ENCODE measurements around the gene SV2C. TPM values are rescaled to one million over a fixed set of nuclear protein-coding genes. Genes with fewer than 3 reads are reported as not detected.

The SV2C gene
- total RNA-seq, 2 donors from 2014 or later = 0.14 TPM

DNA sequence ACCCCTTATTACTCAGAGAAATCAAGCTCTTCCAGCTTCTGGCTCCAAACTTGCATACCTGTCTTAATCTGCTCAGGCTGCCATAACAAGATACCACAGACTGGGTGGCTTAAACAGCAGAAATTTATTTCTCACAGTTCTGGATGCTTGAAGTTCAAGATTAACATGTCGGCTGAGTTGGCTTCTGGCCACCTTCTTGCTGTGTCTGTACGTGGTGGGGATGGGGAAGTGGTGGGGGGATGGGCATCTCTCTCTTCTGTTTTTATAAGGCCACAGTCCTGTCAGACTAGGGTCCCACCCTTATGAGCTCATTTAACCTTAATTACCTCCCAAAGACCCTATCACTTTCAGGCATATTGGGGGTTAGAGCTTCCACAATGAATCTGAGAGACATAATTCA, 140.5 kb downstream of the SV2C start:
- Histone ChIP-seq H3K36me3 (no peaks in the 10 kb centered on the region), H3K4me3 (no peak overlapping the region), H3K9me3 (no peaks in the 10 kb centered on the region), H3K27ac (no peak overlapping the region), H3K4me1 (ENCODE audit: control insufficient read depth in 1 of 2, low read depth in 2 of 2) (no peaks in the 10 kb centered on the region), H3K27me3 (replicated peaks; ENCODE audit: insufficient read depth) (no peaks in the 10 kb centered on the region)
- TF ChIP-seq, protein P1, sequence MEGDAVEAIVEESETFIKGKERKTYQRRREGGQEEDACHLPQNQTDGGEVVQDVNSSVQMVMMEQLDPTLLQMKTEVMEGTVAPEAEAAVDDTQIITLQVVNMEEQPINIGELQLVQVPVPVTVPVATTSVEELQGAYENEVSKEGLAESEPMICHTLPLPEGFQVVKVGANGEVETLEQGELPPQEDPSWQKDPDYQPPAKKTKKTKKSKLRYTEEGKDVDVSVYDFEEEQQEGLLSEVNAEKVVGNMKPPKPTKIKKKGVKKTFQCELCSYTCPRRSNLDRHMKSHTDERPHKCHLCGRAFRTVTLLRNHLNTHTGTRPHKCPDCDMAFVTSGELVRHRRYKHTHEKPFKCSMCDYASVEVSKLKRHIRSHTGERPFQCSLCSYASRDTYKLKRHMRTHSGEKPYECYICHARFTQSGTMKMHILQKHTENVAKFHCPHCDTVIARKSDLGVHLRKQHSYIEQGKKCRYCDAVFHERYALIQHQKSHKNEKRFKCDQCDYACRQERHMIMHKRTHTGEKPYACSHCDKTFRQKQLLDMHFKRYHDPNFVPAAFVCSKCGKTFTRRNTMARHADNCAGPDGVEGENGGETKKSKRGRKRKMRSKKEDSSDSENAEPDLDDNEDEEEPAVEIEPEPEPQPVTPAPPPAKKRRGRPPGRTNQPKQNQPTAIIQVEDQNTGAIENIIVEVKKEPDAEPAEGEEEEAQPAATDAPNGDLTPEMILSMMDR (IDR thresholded peaks at IDR 0.05) = no peak
- DNase-seq (ENCODE audit: low spot score) (no peak), ATAC-seq (ENCODE audit: insufficient number of reproducible peaks, low FRiP score, low read depth) (no peak)

DNA sequence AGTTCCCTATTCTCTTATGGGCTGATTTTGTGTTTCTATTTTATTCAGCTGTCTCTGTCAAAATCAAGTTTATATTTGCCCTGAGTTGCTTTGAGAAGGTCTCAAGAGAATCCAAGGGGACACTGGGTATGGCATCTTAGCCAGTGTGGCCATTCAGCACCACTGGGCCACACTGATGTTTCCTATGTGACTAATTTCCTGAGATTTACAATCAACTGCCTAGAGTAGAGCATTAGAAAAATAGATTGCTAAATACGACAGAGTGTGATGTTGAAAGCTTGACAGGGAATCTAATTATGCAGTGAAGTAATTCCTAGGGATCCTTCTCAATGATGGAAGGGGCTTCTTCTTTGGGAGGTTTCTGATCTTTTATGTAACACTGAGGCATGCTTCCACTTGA, 141.7 kb downstream of the SV2C start:
- no peak for DNase-seq (ENCODE audit: low spot score)
- no peak for ATAC-seq (ENCODE audit: insufficient number of reproducible peaks, low FRiP score, low read depth)
- H3K36me3 ChIP-seq = no peaks in the 10 kb centered on the region
- TF ChIP-seq, protein P1 (IDR thresholded peaks at IDR 0.05) = no peak
- H3K27me3 ChIP-seq (replicated peaks; ENCODE audit: insufficient read depth) = no peaks in the 10 kb centered on the region
- no peak overlapping the region for H3K4me3 ChIP-seq
- no peaks in the 10 kb centered on the region for H3K9me3 ChIP-seq
- H3K27ac ChIP-seq = no peak overlapping the region
- H3K4me1 ChIP-seq (ENCODE audit: control insufficient read depth in 1 of 2, low read depth in 2 of 2) = no peaks in the 10 kb centered on the region

DNA sequence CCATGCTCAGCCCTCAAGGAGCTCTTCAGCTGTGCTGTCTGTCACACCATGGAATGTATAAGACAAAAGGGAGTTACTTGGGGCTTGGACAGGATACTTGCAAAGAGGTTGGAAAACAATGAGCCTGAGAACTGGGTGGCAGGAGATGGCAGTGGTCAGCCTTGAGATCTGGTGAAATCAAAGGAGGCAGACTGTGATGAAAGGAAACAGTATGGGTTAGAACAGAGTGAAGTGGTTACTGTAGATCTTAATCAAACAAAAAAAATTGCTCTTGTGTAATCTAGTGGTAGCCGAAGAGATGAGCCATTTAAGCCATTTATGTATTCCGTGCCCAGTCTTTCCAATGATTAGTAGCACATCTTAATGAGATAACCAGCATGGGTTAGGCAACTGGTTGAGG, 142.2 kb downstream of the SV2C start:
- H3K36me3 ChIP-seq = no peaks in the 10 kb centered on the region
- no peaks in the 10 kb centered on the region for H3K4me1 ChIP-seq (ENCODE audit: control insufficient read depth in 1 of 2, low read depth in 2 of 2)
- H3K27me3 ChIP-seq (replicated peaks; ENCODE audit: insufficient read depth) = no peaks in the 10 kb centered on the region
- DNase-seq (ENCODE audit: low spot score) = no peak
- H3K9me3 ChIP-seq = no peaks in the 10 kb centered on the region
- ATAC-seq (ENCODE audit: insufficient number of reproducible peaks, low FRiP score, low read depth) = no peak
- H3K4me3 ChIP-seq = no peak overlapping the region
- TF ChIP-seq, protein P1 (IDR thresholded peaks at IDR 0.05) = no peak
- no peak overlapping the region for H3K27ac ChIP-seq

DNA sequence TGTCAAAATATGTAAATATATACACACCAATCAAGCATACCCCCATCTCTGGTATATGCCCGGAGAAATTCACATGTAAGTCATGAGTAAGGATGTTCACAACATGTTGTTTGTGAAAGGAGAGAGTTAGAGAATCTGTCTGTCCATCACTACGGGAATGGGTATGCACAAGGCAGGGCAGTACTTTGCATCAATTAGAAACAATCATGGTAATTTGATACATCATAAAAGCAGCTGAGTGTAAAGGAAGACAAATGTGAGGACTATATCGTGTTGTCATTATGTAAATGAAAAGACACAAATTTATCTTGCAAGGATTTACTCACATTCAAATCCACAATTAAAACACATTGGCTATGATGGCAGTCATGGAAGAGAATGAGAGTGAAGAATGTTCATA, 146.7 kb downstream of the SV2C start:
- Histone ChIP-seq H3K27ac (no peak overlapping the region), H3K27me3 (replicated peaks; ENCODE audit: insufficient read depth) (no peaks in the 10 kb centered on the region), H3K4me1 (ENCODE audit: control insufficient read depth in 1 of 2, low read depth in 2 of 2) (no peaks in the 10 kb centered on the region), H3K36me3 (no peaks in the 10 kb centered on the region), H3K4me3 (no peak overlapping the region), H3K9me3 (no peaks in the 10 kb centered on the region)
- DNase-seq (ENCODE audit: low spot score) = no peak
- TF ChIP-seq, protein P1 (IDR thresholded peaks at IDR 0.05) = no peak
- no peak for ATAC-seq (ENCODE audit: insufficient number of reproducible peaks, low FRiP score, low read depth)

DNA sequence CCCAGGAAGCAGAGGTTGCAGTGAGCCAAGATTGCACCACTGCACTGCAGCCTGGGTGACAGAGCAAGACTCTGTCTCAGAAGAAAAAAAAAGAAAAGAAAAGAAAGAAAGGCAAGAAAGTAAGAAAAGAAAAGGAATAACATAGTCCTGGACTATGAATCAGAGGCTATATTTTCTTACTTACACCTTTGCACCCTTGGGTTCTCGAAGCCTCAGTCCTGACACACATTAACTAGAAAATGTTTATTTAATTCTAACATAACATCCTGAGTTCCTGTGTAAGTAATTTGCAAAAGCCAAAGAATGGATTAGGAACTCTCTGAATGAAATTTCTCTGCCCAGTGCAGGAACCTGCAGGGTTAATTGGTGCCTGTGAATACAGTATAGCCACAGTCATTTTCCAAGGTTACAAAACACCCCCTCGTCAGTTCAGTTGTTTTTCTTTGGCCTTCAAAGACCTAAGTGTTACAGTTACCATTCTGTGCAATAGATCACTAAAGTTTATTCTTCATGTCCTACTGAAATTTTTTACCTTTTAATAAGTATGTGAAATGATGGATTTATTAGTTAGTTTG, 147.6 kb downstream of the SV2C start:
- no peak for DNase-seq (ENCODE audit: low spot score)
- H3K9me3 ChIP-seq = no peaks in the 10 kb centered on the region
- no peak overlapping the region for H3K4me3 ChIP-seq
- TF ChIP-seq, protein P1 (IDR thresholded peaks at IDR 0.05) = no peak
- no peak for ATAC-seq (ENCODE audit: insufficient number of reproducible peaks, low FRiP score, low read depth)
- no peak overlapping the region for H3K27ac ChIP-seq
- no peaks in the 10 kb centered on the region for H3K4me1 ChIP-seq (ENCODE audit: control insufficient read depth in 1 of 2, low read depth in 2 of 2)
- H3K36me3 ChIP-seq = no peaks in the 10 kb centered on the region
- no peaks in the 10 kb centered on the region for H3K27me3 ChIP-seq (replicated peaks; ENCODE audit: insufficient read depth)

Measured in thoracic aorta (tissue), 2 donors.